ENCODE data around the gene AMBP.
"Not testable (repeated sequence)": the region's sequence is repeated elsewhere in the genome, so short reads cannot be mapped to it uniquely, and the experiment has no call there.

The AMBP gene

DNA sequence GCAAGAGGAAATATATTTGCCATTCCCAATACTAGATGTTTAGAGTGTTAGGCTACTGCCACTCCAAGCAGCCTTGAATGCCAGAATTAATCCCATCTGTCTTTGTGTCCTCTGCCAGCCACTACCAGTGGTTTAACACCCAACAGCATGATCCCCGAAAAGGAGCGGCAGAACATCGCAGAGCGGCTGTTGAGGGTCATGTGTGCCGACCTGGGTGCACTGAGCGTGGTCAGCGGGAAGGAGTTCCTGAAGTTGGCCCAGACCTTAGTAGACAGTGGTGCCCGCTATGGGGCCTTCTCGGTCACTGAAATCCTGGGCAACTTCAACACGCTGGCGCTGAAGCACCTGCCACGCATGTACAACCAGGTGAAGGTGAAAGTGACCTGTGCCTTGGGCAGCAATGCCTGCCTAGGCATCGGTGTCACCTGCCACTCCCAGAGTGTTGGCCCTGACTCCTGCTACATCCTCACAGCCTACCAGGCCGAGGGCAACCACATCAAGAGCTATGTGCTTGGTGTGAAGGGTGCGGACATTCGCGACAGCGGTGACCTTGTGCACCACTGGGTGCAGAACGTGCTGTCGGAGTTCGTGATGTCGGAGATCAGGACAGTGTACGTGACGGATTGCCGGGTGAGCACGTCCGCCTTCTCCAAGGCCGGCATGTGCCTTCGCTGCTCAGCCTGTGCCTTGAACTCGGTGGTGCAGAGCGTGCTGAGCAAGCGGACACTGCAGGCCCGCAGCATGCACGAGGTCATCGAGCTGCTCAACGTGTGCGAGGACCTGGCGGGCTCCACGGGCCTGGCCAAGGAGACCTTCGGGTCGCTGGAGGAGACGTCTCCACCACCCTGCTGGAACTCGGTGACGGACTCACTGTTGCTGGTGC lies 29.3 kb downstream of the AMBP start:
- ATAC-seq (ENCODE audit: low read depth), result no peak
- H3K4me1 Mint-ChIP-seq, result no peaks in the 10 kb centered on the region

DNA sequence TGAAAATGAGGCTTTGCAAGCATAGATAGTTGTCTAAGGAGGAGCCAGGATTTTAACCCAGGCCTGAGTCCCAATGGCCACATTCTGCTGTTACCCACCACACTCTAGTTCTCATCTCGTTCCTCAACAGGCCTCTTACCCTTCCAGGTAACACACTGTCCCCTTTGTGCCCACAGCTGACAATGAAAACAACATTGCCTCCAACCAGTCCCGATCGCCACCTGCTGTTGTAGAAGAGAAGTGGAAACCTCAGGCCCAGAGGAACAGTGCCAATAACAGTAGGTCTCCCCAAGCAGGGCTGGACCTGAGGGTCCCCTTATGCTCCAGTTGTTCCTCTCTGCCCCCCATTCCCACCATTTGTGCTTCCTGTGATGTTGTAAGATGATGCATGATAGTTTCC lies 30.4 kb downstream of the AMBP start:
- DNase-seq (ENCODE audit: low spot score in 2 of 2), result no peak
- H3K27ac Mint-ChIP-seq, result no peak overlapping the region
- no peak for ATAC-seq (ENCODE audit: low read depth)
- no peaks in the 10 kb centered on the region for H3K36me3 Mint-ChIP-seq
- H3K9me3 Mint-ChIP-seq, result no peaks in the 10 kb centered on the region
- H3K27me3 Mint-ChIP-seq, result no peaks in the 10 kb centered on the region
- H3K4me1 Mint-ChIP-seq, result no peaks in the 10 kb centered on the region
- no peak overlapping the region for H3K4me3 Mint-ChIP-seq

More for the DNA sequence above, 29.3 kb downstream of the AMBP start:
- H3K9me3 Mint-ChIP-seq, result no peaks in the 10 kb centered on the region
- no peak overlapping the region for H3K27ac Mint-ChIP-seq
- DNase-seq (ENCODE audit: low spot score in 2 of 2), result no peak
- no peaks in the 10 kb centered on the region for H3K27me3 Mint-ChIP-seq
- H3K4me3 Mint-ChIP-seq, result no peak overlapping the region
- H3K36me3 Mint-ChIP-seq, result no peaks in the 10 kb centered on the region

DNA sequence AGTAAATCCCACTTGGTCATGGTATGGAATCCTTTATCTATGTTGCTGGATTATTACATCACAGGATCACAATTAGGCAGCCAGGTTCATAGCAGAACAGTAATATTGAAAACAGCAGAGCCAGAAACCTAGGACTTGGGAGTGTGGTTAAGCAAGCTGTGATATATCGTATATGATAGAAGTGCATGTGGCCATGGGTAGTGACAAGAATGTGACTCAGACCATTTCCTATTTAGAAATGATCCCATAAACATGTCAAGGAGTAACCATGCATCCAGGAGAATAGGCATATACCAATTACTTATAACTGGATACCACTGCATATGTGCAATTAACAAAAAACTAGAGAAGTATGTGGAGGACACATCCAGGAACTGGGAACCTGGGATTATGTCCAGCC lies 31.2 kb downstream of the AMBP start:
- Mint-ChIP-seq H3K4me3 (no peak overlapping the region), H3K36me3 (no peaks in the 10 kb centered on the region), H3K27ac (no peak overlapping the region), H3K9me3 (no peaks in the 10 kb centered on the region), H3K4me1 (no peaks in the 10 kb centered on the region), H3K27me3 (no peaks in the 10 kb centered on the region)
- DNase-seq (ENCODE audit: low spot score in 2 of 2), result no peak
- no peak for ATAC-seq (ENCODE audit: low read depth)

DNA sequence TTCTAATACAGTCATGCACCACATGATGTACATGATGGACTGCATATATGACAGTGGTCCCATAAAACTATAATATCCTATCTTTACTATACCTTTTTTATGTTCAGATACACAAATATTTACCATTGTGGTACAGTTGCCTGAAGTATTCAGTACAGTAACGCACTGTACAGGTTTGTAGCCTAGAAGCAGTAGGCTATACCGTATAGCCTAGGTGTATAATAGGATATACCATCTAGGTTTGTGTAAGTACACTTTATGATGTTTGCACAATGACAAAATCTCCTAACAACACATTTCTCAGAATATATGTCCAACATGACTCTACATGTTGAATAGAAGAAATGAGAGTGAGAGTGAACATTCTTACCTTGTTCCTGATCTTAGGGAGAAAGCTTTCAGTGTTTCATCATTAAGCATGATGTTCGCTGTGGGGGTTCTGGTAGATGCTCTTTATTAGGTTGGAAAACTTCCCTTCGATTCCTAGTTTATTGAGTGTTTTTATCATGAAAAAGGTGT lies 31.8 kb downstream of the AMBP start:
- no peak overlapping the region for H3K4me3 Mint-ChIP-seq
- no peak for DNase-seq (ENCODE audit: low spot score in 2 of 2)

DNA sequence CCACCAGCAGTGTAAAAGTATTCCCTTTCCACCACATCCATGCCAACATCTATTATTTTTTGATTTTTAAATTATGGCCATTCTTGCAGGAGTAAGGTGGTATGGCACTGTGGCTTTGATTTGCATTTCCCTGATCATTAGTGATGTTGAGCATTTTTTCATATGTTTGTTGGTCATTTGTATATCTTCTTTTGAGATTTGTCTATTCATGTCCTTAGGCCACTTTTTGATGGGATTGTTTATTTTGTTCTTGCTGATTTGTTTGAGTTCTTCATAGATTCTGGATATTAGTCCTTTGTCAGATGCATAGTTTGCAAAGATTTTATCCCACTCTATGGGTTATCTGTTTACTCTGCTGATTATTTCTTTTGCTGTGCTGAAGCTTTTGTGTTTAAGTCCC lies 34.4 kb downstream of the AMBP start:
- H3K27me3 Mint-ChIP-seq; DNase-seq (ENCODE audit: low spot score in 2 of 2); H3K36me3 Mint-ChIP-seq; H3K4me3 Mint-ChIP-seq; H3K27ac Mint-ChIP-seq; H3K4me1 Mint-ChIP-seq; ATAC-seq (ENCODE audit: low read depth); H3K9me3 Mint-ChIP-seq: not testable (repeated sequence)

More for the DNA sequence above, 31.8 kb downstream of the AMBP start:
- Mint-ChIP-seq H3K27me3 (no peaks in the 10 kb centered on the region), H3K36me3 (no peaks in the 10 kb centered on the region), H3K9me3 (no peaks in the 10 kb centered on the region), H3K27ac (no peak overlapping the region), H3K4me1 (no peaks in the 10 kb centered on the region)
- no peak for ATAC-seq (ENCODE audit: low read depth)

DNA sequence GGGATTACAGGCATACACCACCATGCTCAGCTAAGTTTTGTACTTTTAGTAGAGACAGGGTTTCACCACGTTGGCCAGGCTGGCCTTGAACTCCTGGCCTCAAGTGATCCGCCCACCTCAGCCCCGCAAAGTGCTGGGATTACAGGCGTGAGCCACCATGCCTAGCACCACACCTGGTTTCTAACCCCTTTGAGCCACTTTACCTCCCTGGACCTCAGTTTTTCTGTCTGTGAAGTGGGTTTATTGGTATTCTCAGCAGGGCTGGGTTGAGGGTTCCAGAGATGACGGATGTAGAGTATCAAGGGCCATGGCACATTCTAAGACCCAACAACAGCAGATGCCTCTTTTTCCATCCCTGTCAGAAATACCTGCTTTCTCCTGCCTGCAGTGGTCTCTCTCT lies 38.6 kb downstream of the AMBP start:
- Mint-ChIP-seq H3K27me3 (no peaks in the 10 kb centered on the region), H3K4me1 (no peaks in the 10 kb centered on the region), H3K9me3 (peaks cover 3% of the 10 kb centered on the region), H3K36me3 (peaks cover 7% of the 10 kb centered on the region), H3K27ac (no peak overlapping the region), H3K4me3 (no peak overlapping the region)
- DNase-seq (ENCODE audit: low spot score in 2 of 2) (no peak), ATAC-seq (ENCODE audit: low read depth) (no peak)

DNA sequence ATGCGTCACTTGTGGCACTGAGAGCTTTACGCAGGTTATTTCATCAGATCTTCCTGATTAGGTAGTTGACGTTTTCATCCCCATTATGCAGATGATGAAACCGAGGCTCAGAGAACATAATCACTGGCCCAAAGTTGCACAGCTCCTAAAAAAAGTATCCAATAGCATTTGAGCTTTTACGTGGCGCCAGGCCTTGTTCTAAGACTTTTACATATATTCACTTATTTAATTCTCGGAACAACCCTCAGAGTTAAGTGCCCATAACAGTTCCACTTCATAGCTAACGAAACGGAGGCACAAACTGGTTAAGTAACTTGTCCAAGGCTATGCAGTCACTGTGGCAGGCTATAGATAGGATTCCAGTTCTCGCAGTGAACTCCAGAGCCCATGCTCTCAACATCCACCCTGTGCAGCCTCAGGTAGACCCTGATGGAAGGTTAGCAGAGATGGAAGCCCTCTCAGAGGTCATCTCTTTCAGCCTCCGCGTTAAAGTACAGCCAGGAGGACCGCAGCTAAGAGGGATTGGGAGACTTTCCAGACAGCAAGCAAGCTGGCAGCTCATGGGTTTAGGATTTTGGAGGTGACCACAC lies 39.3 kb downstream of the AMBP start:
- no peak for DNase-seq (ENCODE audit: low spot score in 2 of 2)
- H3K4me3 Mint-ChIP-seq, result no peak overlapping the region

DNA sequence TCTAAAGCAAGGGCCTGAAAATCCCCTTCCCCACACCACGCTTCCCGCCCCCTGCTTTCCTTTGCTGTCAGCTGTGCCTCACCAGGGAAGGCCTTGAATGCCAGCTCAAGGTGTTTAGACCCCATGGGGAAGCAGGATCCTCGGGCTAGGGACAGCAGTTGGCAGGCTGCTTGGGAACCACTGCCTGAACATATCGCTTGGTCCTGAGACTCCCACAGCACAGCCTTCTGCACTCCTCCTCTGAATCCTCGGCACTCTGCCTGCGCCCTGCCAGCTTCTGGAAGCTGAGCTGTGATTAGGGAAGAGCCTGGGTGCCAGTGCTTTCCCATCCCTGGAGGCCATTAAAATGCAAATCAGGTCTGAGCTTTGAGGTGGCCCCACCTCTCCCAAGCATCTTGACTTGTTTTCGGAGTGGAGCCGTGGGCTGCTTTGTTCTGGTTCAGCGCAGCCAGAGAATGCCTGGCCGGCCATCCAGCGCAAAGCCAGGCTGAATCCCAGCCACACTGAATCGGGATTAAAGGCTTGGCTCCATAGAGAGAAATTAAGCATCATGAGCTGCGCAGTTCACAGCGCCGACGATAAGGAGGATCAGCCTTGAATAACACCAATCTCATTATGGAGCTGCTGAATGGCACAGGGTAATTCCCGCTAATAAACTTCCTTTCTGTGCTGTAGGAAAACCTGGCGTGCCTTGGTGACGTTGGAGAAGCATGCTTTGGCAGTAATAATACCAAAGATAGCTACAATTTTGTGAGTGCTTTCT lies 40.0 kb downstream of the AMBP start:
- Mint-ChIP-seq H3K4me1 (no peaks in the 10 kb centered on the region), H3K27me3 (no peaks in the 10 kb centered on the region), H3K4me3 (no peak overlapping the region), H3K36me3 (peaks cover 7% of the 10 kb centered on the region), H3K27ac (no peak overlapping the region), H3K9me3 (peaks cover 3% of the 10 kb centered on the region)
- ATAC-seq (ENCODE audit: low read depth) (no peak), DNase-seq (ENCODE audit: low spot score in 2 of 2) (no peak)

More for the DNA sequence above, 39.3 kb downstream of the AMBP start:
- ATAC-seq (ENCODE audit: low read depth), result no peak
- H3K4me1 Mint-ChIP-seq, result no peaks in the 10 kb centered on the region
- H3K9me3 Mint-ChIP-seq, result peaks cover 3% of the 10 kb centered on the region
- H3K36me3 Mint-ChIP-seq, result peaks cover 7% of the 10 kb centered on the region
- H3K27ac Mint-ChIP-seq, result no peak overlapping the region
- H3K27me3 Mint-ChIP-seq, result no peaks in the 10 kb centered on the region

DNA sequence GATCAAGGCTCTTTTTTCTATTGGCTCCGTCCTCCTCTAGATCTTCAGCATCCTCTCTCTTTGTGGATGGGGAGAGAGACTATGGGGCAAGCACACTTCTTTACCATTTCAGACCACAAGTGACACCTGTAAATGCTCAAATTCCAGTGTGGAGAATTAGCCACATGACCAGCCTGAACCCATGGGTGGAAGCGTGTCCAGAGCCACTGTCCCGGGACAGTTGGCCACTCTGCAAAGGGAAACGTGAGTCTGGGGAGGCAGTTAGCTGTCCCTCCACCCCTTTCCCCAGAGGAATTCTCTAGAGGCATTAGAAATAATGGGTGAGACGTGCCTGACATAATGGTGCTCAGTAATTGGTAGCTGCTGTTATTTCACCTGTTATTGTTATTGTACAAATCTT lies 40.9 kb downstream of the AMBP start:
- Mint-ChIP-seq H3K9me3 (peaks cover 3% of the 10 kb centered on the region), H3K36me3 (peaks cover 7% of the 10 kb centered on the region), H3K4me3 (no peak overlapping the region), H3K27ac (no peak overlapping the region), H3K27me3 (no peaks in the 10 kb centered on the region), H3K4me1 (no peaks in the 10 kb centered on the region)
- DNase-seq (ENCODE audit: low spot score in 2 of 2) (no peak), ATAC-seq (ENCODE audit: low read depth) (no peak)

DNA sequence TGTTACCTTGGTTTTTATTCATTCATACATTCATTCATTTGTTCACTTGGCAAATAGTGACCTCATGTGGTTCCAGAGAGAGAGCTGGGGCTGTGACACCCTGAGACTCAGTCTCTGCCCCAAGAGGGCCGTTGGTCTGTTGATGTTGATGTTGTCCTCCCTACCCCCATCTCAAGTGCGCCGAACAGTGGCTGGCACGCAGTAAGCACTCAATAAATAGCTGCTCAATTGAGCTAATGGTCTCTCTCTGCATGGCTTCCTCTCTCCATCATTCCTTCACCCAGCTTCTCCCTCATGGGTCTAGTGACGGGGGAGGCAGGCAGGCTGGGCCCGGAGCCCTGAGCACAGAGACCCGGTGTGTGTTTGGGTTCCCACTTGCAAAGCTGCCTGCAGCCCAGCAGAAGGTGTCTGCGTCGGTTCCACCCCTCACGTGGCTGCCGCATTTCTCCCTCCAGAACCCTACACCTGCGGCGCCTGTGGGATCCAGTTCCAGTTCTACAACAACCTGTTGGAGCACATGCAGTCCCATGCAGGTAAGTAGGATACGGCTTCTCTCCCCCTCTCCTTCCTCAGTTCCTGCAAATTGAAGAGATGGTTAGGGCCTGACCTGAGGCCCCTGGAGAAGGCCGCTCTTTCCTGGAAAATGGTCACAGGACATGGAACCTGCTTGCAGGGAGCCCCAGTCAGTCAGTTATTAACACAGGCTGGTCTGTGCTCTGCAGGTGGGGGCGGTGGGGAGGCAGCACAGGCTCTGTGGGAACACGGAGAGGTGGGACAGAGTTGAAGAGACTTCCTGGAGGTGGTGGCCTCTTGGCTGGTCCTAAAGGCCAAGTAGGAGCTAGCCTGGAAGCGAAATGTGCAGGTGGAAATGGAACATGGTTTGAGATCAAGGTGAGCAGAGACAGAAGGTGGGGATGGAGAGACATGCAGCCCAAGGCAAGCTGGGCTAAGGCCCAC lies 42.0 kb downstream of the AMBP start:
- DNase-seq (ENCODE audit: low spot score in 2 of 2), result no peak
- Mint-ChIP-seq H3K9me3 (peaks cover 3% of the 10 kb centered on the region), H3K27me3 (no peaks in the 10 kb centered on the region), H3K27ac (no peak overlapping the region), H3K4me3 (no peak overlapping the region), H3K4me1 (no peaks in the 10 kb centered on the region), H3K36me3 (peaks cover 7% of the 10 kb centered on the region)
- ATAC-seq (ENCODE audit: low read depth), result no peak

DNA sequence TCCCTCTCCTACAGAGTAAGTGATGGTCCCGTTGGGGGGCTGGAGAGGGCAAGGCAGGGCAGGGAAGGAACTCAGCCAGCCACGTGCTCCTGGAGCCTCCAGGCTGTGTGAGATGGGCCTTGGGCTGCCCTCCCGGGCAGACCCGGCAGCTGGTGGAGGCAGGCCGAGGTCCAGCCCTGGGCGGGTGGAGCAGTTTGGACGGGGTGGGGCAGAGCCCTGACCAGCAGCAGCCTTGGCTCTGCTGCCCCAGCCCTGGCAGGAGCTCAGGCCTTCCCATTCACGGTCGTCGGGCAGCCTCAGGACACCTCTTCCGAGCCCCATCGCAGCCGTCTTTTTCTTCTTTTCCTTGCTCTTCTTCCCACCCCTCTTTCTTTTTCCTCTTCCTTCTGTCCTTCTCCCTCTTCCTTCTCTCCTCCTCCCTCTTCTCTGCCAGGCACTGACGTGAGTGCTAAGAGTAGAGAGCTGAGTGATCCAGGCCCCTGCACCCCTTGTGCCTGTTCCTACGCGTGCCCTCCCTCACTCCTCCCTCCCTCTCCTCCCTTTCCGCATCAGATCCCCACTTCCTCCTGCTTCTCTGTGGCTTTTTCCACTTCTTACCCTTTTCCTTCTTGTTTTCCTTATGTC lies 42.8 kb downstream of the AMBP start:
- Mint-ChIP-seq H3K36me3 (peaks cover 7% of the 10 kb centered on the region), H3K27ac (no peak overlapping the region), H3K4me1 (no peaks in the 10 kb centered on the region), H3K4me3 (no peak overlapping the region), H3K27me3 (no peaks in the 10 kb centered on the region), H3K9me3 (peaks cover 3% of the 10 kb centered on the region)
- ATAC-seq (ENCODE audit: low read depth) (no peak), DNase-seq (ENCODE audit: low spot score in 2 of 2) (no peak)

DNA sequence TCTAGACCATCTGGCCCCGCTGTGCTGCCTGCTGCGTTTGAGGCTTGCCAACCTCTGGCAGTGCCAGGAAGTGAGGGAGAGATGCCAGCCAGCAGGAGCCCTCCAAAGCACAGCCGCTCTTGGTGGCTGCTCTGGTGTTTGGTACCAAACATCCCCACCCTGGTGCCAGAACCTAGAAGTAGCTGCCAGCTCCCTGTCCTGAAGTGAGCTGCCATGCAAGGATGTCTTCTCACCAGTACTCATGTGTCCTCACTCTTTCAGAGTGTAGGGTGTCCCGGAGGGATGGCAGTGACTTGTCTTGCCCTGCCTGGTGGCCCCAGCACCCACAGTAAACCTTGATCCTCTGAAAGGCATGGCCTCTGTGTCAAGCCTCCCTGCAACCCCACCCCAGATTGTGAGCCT lies 43.4 kb downstream of the AMBP start:
- ATAC-seq (ENCODE audit: low read depth) (no peak), DNase-seq (ENCODE audit: low spot score in 2 of 2) (no peak)
- Mint-ChIP-seq H3K27ac (no peak overlapping the region), H3K4me1 (no peaks in the 10 kb centered on the region), H3K9me3 (peaks cover 3% of the 10 kb centered on the region), H3K27me3 (no peaks in the 10 kb centered on the region), H3K36me3 (peaks cover 7% of the 10 kb centered on the region), H3K4me3 (no peak overlapping the region)

DNA sequence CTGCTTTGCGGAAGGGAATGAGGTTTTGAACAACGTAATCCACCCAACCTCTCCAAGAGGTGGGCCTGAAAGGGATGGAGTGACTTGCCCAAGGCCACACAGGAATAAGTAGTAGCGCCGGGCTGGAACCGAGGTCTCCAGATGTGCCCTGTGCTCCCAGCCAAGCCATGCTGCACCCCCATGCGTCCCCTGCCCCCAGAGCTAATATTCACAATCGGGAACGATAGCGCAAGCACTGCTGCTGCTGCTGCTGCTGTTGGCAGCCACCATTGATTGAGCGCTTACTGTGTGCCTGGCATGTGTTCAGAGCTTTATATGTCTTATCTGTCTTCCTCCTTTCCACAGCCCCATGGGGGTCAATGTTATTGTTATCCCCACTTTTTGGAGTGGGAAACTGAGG lies 43.9 kb downstream of the AMBP start:
- Mint-ChIP-seq H3K27me3 (no peaks in the 10 kb centered on the region), H3K27ac (no peak overlapping the region), H3K4me3 (no peak overlapping the region), H3K9me3 (peaks cover 3% of the 10 kb centered on the region), H3K36me3 (peaks cover 7% of the 10 kb centered on the region), H3K4me1 (no peaks in the 10 kb centered on the region)
- ATAC-seq (ENCODE audit: low read depth), result no peak
- DNase-seq (ENCODE audit: low spot score in 2 of 2), result no peak

All from memory B cell (primary cell).